Raji (cell line): ENCODE data around the gene LYRM4.

Experiments used
- POLR2A ChIP-seq: IDR thresholded peaks from 2 replicates; pipeline ENCODE4 v1.6.1; 2011; ENCODE audit warnings: low read depth, low read length, control low read depth; ENCODE audit not compliant: insufficient read depth

The LYRM4 gene

GRCh38 chr6:5139828-5140771 is 120.7 kb downstream of the LYRM4 start:
- peak; percentile 22; the same call in 1 of the 2 replicates for TF ChIP-seq POLR2A

- no peak for TF ChIP-seq POLR2A
Measured at GRCh38 chr6:5138995-5139827, 121.5 kb downstream of the LYRM4 start.

GRCh38 chr6:5136851-5137250 is 123.9 kb downstream of the LYRM4 start:
- TF ChIP-seq POLR2A: no peak

GRCh38 chr6:5135788-5136376 is 124.9 kb downstream of the LYRM4 start:
- TF ChIP-seq POLR2A: no peak

- TF ChIP-seq POLR2A: no peak
Measured at GRCh38 chr6:5133943-5134342, 126.8 kb downstream of the LYRM4 start.

- no peak for TF ChIP-seq POLR2A
Measured at GRCh38 chr6:5132731-5133130, 128.0 kb downstream of the LYRM4 start.

GRCh38 chr6:5130135-5130866 is 130.4 kb downstream of the LYRM4 start:
- no peak for TF ChIP-seq POLR2A

GRCh38 chr6:5128351-5128750 is 132.4 kb downstream of the LYRM4 start:
- no peak for TF ChIP-seq POLR2A

GRCh38 chr6:5127106-5127687 is 133.6 kb downstream of the LYRM4 start:
- TF ChIP-seq POLR2A: no peak

GRCh38 chr6:5126214-5126613 is 134.5 kb downstream of the LYRM4 start:
- no peak for TF ChIP-seq POLR2A

- no peak for TF ChIP-seq POLR2A
Measured at GRCh38 chr6:5125152-5126006, 135.4 kb downstream of the LYRM4 start.

- no peak for TF ChIP-seq POLR2A
Measured at GRCh38 chr6:5124526-5124925, 136.2 kb downstream of the LYRM4 start.

GRCh38 chr6:5123296-5124143 is 137.2 kb downstream of the LYRM4 start:
- no peak for TF ChIP-seq POLR2A
